Gastrocnemius medialis (tissue), 4 donors: ENCODE results near the gene MCF2L.

ENCODE experiments used
- CTCF ChIP-seq, 5 experiments: fragments of 450-650 bp in 3 of 5; fragments of 200-600 bp in 2 of 5; sonication (generic) in 2 of 5; IDR thresholded peaks in 4 of 5; conservative IDR thresholded peaks in 1 of 5; 1 replicate in 4 of 5; 2 replicates in 1 of 5; pipeline ENCODE4 v1.5.1; 2016 to 2019; ENCODE audit warnings: antibody characterized with exemption in 5 of 5, mild to moderate bottlenecking in 3 of 5, moderate library complexity in 3 of 5
- POLR2A ChIP-seq, 2 donors: fragments of 450-650 bp; IDR thresholded peaks; one replicate each; pipeline ENCODE4 v1.6.1; 2017; ENCODE audit warnings: antibody characterized with exemption in 2 of 2, mild to moderate bottlenecking in 2 of 2, moderate library complexity in 2 of 2

DNA sequence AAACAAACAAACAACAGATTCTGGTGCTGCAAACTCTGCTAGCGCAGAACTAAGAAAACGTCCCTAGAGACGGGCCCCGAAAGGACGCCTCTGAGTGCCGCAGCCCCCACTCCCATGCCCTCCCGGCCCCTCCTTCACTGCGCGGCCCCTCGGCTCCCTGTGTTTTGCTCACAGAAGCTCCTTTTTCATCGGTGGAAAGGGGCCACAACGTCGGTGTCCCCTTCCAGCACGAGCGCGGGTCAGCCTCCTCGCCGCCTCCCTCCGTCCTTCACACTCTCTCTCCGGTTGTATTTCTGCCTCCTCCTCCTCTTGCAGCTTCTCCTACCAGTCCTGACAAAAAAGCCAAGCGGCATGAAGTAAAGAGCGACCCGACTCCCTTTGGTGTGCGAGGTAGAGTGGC lies 121.8 kb downstream of the MCF2L start:
- no peak for TF ChIP-seq CTCF (IDR thresholded peaks at IDR 0.05 in 4 of 5, conservative IDR thresholded peaks at IDR 0.05 in 1 of 5)
- TF ChIP-seq POLR2A (IDR thresholded peaks at IDR 0.05): no peak
